Epidermal melanocyte (primary cell): ENCODE measurements around the gene INPP5J.
"Not testable (repeated sequence)": the region's sequence is repeated elsewhere in the genome, so short reads cannot be mapped to it uniquely, and the experiment has no call there.

Experiments
- DNase-seq: peaks from one replicate; pipeline ENCODE4 v3.0.0; 2011; ENCODE audit warnings: low spot score; ENCODE audit not compliant: insufficient read length

INPP5J gene, protein sequence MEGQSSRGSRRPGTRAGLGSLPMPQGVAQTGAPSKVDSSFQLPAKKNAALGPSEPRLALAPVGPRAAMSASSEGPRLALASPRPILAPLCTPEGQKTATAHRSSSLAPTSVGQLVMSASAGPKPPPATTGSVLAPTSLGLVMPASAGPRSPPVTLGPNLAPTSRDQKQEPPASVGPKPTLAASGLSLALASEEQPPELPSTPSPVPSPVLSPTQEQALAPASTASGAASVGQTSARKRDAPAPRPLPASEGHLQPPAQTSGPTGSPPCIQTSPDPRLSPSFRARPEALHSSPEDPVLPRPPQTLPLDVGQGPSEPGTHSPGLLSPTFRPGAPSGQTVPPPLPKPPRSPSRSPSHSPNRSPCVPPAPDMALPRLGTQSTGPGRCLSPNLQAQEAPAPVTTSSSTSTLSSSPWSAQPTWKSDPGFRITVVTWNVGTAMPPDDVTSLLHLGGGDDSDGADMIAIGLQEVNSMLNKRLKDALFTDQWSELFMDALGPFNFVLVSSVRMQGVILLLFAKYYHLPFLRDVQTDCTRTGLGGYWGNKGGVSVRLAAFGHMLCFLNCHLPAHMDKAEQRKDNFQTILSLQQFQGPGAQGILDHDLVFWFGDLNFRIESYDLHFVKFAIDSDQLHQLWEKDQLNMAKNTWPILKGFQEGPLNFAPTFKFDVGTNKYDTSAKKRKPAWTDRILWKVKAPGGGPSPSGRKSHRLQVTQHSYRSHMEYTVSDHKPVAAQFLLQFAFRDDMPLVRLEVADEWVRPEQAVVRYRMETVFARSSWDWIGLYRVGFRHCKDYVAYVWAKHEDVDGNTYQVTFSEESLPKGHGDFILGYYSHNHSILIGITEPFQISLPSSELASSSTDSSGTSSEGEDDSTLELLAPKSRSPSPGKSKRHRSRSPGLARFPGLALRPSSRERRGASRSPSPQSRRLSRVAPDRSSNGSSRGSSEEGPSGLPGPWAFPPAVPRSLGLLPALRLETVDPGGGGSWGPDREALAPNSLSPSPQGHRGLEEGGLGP

DNA sequence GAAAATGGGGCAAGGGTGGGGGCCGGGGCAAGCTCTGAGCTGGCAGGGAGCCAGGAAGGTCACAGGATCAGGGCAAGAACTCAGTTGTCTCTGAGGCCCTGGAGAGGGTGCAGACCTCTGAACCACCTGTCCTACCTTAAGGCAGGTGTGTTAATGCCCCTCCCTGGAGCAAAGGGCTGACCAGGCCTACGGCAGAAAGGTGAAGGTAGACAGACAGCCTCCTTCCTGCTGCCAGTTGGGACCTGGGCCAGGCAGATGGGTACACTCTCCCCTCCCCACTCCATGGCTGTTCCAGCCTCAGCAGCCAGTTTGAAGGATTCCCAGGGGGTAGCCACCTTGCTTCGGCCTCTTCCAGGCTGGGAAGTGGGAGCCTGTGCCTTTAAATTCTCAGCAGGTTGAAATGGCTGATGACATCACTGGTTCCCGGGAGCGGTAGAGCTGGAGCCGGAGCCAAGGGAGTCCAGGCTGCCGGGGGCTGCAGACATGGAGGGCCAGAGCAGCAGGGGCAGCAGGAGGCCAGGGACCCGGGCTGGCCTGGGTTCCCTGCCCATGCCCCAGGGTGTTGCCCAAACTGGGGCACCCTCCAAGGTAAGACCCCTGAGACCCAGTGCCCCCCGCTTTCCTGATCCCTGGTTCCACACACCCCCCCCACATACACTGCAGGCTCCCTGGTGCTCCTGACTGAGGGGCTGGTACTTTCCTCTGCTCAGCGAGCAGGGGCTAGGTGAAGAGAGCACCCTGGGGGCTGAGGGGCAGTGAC is at the start of gene INPP5J:
Gene INPP5J, plus strand, starts transcription at position 435 of the 760 bp plus-strand sequence. Its CDS starts 49 bp downstream, at position 484.
- peak; percentile 42 for DNase-seq

DNA sequence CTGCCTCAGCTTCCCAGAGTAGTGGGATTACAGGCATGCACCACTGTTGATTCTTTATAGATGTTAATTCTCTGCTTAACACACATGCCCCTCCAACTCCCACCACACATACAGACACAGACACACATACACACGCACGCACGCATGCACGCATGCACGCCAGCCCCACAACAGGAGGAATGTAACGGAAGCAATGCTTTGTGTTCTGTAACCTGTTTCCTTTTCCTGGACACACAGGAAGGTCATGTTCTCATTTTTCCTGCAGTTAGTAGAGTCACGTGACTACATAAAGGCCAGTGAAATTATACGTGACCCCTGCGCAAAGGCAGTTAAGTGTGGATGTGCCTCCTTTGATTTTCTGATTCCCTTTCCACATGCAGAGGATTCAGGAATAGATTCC is 49.6 kb upstream of the INPP5J start:
- not testable (repeated sequence) for DNase-seq

DNA sequence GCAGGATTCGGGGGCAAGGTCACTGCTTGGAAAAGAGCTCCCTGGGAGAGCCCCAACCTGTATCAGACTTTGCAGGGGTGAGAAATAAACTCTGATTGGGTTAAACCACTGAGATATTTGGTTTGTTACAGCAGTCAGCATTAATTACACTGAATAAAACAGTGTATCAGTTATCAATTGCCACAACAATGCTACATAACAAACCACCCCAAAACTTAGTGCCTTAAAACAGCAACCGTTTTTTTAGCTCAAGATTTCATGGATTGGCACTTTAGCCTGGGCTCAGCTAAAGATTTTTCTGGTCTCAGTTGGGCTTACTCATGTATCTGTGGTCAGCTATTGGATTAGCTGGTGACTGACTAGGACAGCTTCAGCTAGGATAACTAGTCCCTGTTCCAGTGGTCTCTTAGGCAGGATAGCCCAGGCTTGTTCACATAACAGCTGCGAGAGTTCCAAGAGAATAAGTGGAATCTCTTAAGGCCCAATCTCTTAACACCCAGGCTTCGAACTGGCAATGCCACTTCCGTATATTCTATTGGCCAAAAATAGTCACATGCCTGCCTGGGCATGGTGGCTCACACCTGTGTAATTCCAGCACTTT is 49.1 kb upstream of the INPP5J start:
- DNase-seq = not testable (repeated sequence)

DNA sequence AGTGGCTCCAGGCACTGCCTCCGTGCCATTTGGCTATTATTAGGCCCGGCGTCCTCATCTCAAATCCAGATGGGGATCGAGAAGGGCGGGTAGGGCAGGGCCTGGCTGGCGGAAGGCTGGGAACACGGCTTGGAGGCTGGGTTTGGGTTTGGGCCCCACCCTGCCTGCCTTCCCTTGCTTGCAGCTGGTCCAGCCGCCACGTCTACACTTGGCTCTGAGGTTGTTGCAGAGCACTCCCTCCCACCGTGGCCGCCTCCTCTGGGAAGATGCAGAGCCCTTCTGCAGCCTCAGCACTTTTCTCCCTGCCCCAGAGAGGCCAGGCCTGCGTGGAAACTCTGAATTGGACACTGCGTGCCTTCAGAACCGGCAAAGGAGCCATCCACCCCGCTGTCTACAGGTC is 46.8 kb upstream of the INPP5J start:
- no peak for DNase-seq

DNA sequence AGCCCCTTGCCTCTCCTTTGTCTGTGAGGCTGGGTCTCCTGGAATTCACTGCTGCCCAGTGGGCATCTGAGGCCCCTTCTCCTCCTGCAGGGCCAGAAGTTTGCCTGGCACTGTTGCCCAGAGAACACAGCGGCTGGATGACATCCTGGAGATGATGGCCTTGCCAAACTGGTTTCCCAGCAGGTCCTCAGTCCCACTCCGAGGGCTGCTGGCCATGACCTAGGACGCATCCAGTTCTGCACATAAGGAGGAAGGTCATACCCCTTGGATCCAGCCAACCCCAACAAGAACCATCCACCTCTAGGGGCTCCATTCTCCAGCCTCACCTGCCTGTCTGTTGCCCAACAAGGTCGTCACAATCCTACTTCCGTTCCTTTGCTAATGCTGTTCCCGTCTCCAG is 45.1 kb upstream of the INPP5J start:
- DNase-seq = no peak

DNA sequence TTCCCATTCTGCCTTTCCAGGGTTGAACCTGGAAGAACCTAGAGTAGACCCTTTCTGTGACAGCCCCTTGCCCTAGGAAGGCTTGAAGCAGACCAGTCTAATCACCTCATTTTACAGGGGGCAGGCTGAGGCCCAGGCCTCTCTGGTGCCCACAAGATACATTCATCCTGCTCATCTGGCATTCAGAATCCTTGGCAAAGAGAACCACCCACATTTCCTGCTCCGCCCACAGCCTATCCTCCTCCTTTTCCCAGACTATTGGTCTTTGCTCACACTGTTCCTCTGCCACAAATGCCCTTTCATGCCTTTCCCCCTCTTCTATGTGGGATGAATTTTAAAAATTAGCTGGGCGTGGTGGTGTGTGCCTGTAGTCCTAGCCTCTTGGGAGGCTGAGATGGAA is 44.4 kb upstream of the INPP5J start:
- DNase-seq = not testable (repeated sequence)

DNA sequence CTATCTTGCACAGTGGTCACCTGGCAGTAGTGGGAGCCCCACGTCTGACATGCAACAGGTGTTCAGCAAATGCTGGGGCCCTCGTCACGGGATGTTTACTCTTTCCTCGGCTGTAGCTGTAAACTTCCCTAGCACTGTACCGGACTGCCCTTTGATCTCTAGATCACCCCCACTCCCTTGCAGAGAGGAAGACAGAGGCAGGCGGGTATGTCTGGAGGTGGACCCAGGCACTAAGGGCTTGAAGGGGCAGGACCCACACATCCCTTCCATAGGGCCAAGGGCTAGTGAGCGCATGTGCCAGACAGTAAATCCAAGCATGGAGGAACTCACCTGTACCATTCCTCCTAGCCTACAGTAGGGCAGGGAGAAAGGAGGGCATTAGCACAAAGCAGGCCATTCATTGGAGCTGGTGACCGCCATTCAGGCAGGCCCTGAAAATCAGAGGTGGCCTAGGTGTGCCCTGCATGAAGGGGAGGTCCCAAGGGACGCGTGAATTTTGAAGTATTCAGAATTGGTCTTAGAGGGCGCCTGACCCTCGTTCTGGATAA is 43.6 kb upstream of the INPP5J start:
- no peak for DNase-seq

DNA sequence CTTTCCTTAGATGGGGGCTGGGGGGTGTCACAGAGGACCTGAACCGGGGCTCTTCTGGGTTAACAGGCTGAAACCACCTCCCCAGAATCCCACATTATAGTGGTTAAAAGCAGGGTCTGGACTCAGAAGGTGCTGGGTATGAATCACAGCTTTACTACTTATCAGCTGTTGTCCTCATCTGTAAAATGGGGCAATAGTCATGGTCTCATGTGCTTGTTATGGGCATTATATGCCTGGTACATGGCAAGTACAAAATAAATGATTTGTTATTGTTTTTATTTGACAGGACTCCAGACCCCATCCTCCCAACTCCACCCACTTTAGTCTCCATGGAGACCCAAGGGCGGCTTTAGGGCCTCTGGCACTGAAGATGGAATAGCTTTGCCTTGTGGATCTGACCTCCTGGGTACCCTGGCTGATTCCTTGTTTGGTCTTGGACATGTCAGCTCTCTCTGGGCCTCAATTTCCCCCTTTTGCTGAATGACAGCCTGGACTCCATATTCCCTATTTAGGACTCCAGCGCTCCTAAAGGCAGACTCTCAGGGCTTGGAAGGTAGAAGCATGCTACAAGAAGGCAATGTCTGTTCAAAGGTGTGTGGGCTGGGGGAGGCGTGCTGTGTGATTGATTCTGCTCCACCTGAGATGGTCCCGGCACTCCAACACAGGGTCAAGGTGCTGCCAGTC is 42.5 kb upstream of the INPP5J start:
- no peak for DNase-seq

DNA sequence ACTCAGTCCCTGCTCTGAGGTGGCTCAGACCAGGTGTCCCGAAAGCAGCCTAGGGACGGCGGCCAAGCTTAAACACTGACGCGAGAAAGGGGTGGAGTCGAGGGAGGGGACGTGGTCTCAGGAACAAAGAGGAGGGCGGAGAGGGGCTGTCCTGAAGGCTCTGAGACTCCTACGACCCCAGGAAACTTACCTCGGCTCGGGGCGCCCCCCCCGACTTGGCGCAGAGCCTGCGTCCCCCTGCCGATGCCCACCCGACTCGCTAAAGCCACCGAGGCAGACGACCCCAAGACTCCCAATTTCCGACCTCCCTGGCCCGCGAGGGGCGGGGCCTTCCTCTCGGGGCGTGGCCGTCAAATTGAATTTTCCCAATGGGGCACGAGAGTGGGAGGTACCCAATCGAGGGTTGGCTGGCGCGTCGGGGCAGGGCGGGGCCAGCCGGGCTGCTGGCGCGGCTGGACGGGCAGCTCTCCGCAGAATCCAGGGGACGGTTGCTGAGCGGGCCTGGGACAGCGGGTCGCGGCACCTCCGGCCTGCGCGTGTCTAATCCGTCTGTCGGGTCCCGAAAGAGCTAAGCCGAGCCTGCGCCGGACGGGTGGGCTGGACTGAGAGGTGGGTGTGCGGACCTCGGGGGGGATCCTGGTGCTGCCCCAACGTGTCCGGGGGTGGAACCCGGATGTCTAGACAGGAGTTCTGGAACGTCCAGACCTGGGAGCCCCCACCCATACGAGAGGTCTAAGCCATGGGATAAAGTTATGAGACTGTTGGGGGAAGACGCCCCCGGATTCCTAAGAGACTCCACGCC is 41.7 kb upstream of the INPP5J start, which contains the start of gene SMTN:
Gene SMTN, plus strand, starts transcription at position 471 of the 802 bp plus-strand sequence. CDS start 1,941 bp downstream, outside the sequence.
- DNase-seq = peak; percentile 92

DNA sequence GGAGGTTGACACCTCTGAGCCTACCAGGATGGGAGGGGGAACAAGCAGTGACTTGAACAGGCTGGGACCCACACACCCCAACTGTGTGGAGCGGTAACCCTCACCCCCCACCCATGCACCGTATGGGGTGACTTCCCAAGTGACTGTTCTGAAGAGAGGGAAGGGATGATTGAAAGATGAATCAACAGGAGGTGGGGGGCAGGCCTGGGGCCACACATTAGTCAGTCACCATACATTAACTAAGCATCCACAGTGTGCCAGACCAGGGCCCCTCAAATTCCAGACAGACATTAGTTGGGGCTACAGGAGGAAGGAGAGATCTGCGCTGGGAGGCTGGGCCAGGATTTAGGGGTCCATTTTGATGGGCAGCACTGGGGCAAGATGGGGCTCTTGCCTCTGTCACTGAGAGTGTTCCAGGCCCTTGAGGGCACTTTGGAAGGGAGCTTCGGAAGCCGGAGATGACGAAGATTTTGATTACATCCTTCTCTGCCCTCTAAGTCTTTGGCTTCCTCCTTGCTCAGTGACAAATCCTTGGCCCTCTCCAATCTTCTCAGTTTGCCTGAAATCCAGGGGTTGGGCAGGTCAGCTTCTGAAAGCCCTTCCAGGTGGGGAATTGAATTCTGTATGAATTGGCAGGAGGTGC is 40.7 kb upstream of the INPP5J start:
- DNase-seq = no peak

DNA sequence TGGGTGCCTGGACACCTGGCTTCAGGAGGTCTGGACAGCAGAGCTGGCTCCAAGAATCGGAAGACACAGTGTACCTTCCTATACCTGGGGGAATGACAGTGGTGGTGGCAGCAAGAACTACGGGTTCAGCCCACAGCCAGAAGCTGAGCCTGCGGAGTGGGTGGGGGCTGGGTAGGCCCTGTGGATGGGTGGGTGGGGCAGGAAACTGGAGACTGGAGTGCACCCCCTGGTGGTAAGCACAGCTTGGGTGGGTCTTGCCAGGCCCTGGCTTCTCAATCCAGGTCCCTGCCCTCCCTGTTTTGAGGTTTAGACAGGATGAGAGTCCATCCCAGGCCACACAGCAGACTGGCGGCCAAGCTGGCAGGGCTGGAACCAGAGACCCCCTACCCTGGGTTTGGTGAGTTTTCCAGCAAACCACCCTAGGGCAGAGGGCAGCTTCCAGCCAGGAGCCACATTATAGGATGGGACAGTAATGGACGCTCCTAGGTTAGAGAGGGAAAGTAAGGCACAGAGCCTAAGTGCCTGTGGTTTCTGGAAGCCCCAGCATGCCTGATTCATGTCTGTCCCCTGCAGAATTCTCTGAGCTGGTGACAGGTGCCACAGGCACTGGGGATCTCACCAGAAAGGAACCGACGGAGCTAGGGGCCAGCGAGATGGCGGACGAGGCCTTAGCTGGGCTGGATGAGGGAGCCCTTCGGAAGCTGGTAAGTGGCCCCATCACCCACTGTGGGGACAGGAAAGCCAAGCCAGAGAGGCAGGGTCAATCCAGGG is 40.0 kb upstream of the INPP5J start:
- no peak for DNase-seq

DNA sequence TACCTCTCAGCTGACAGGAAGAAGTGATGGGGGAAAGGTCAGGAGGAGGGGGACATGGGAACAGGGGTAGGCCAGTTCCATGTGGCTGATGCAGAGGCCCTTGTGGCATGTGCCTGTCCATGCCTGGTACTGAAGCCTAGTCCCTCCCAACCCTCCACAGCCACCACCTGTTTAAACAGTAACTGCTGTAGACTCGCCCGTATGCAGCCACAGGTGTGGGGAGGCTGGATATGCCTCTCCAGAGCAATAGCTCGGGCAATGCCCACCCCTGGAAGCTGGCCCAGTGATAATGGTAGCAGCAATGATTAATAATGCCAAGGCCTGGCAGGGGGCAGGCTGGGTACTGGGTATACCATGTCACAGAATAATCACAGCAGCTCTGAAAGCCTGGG is 39.4 kb upstream of the INPP5J start:
- no peak for DNase-seq

DNA sequence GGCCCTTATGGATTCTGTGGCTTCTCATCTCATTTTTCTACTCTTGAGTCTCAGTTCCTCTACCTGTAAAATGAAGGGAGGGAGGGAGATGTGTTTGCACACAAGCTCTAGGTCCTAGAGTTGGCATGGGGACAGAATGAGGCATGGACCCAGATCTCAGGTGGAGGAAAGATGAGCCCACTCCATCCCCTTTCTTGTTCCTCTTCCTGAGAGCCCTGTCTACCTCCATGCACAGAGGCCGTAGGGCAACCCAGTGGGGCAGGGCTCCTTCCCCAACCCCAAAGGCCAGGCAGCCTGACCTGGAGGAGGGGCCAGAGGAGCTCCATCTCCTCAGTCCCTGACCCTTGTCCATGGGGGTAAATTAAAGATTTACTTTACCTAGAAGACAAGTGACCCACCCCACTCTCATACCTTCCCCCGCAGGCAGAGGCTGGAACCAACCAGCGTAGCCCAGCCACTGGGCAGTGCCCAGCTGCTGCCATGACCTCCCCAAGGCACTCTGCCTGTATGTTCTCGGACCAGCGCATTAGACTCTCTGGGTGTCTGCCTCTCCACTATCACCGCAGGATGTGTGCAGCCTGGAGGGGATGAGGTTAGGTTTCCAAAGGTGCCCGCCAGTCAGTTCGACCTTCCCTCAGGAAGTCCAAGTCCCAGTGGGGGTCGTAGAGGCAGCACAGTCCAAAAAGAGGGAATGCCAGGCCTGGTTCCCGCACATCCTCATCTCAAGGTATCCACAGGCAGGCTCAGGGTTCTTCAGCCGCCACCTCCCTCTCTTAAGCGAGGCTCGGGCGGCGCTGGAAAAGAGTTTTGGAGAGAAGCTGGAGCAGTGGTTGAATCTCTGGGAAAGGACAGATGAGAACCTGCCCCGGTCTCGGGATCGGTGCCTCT is 38.6 kb upstream of the INPP5J start:
- no peak for DNase-seq

DNA sequence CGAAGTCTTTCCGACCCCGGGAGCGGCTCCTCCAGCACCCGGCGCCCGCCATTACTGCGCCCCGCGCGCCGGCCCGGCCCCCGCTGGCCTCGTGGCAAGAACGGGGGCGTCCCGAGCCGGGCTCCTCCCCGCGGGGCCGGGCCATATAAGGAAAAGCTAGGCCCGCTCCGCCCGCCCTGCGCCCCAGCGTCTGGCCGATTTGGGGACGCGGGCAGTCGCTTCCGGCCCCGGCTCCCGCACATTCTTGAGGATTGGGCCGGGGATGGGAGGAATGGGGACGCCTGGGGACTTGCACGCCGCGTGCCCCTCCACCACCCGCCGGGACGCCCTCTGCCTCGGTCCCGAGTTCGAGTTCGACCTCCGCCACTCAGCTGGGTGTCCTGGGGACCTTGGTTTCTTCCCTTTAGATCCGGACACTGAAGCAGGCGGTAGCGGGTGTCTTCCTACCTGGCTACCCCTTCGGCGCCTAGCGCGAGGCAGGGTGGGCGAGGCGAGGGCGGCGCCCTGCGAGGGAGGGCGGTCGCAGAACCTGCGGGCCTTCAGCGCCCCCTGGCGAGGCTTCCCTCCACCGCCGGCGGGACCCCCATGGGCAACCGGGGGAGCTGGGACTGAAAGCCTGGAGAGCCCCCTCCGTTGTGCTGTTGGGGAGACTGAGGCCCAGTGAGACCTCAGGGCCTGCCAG is 37.8 kb upstream of the INPP5J start:
- DNase-seq = peak; percentile 93

DNA sequence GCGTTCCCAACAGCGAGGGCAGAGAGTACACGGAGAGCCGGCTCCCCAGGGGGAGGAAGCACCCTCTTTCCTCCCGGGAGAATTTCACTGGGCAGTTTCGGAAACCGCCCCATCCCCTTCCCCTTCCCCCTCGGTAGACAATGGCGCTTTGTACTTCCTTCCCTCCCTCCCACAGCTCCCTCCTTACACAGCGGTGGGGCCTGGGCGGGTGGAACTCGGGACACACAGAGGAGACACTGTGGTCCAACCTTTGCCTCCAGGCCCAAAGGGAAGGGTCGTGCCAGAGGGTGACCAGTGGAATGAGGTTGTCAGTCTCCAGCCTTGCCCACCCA is 37.3 kb upstream of the INPP5J start:
- DNase-seq = peak; percentile 82

DNA sequence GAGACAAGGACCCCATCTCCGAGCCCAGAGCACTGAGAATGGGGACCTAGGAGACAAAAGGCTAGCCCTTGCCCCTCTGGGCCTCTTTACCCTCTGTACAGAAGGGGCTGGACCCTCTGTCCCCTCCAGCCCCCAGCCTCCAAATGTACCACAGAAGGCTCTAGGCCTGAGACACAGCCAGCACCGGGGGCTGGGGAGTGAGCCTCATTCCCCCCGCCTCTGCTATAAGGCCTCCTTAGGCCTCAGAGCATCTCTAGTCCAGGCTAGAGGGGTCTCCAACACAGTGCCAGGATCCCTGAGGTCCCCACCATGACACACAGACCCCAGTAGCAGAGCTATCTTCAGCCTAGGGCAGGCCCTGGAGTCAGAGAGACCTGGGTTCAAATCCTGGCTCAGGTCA is 36.8 kb upstream of the INPP5J start:
- DNase-seq = no peak
